ENCODE data around the gene CDKN1A.

DNA sequence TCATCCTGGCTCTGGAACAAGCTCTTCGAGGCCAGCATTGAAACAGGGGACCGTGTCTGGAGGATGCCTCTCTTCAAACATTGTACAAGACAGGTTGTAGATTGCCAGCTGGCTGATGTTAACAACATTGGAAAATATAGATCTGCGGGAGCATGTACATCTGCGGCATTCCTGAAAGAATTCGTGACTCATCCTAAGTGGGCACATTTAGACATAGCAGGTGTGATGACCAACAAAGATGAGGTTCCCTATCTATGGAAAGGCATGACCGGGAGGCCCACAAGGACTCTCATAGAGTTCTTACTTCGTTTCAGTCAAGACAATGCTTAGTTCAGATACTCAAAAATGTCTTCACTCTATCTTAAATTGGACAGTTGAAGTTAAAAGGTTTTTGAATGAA, 3.6 kb upstream of the CDKN1A start:
- TF ChIP-seq, protein P1, sequence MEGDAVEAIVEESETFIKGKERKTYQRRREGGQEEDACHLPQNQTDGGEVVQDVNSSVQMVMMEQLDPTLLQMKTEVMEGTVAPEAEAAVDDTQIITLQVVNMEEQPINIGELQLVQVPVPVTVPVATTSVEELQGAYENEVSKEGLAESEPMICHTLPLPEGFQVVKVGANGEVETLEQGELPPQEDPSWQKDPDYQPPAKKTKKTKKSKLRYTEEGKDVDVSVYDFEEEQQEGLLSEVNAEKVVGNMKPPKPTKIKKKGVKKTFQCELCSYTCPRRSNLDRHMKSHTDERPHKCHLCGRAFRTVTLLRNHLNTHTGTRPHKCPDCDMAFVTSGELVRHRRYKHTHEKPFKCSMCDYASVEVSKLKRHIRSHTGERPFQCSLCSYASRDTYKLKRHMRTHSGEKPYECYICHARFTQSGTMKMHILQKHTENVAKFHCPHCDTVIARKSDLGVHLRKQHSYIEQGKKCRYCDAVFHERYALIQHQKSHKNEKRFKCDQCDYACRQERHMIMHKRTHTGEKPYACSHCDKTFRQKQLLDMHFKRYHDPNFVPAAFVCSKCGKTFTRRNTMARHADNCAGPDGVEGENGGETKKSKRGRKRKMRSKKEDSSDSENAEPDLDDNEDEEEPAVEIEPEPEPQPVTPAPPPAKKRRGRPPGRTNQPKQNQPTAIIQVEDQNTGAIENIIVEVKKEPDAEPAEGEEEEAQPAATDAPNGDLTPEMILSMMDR (IDR thresholded peaks at IDR 0.05), result no peak
- TF ChIP-seq POLR2A (IDR thresholded peaks at IDR 0.05), result no peak
- TF ChIP-seq EP300 (IDR thresholded peaks at IDR 0.05), result no peak

All from ovary (tissue), 3 donors.